Measurements from ENCODE around the gene MARCHF4.
A peak's percentile ranks its signal among the peaks of the same experiment; 100 is the strongest.
"Not testable (repeated sequence)": the region's sequence is repeated elsewhere in the genome, so short reads cannot be mapped to it uniquely, and the experiment has no call there.

The MARCHF4 gene

DNA sequence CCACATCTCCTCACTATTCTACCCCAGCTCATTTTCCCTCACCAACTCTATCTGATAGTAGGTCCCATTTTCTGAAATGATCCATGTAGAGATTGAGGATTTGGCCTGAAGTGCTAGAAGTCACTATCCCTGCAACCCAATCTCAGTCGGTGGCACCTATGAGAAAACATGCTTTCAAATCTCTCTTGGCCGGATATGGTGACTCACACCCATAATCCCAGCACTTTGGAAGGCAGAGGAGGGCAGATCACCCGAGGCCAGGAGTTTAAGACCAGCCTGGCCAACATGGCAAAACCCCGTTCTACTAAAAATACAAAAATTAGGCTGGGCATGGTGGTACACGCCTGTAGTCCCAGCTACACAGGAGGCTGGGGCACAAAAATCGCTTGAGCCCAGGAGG lies 19.1 kb upstream of the MARCHF4 start:
- no peak for DNase-seq

DNA sequence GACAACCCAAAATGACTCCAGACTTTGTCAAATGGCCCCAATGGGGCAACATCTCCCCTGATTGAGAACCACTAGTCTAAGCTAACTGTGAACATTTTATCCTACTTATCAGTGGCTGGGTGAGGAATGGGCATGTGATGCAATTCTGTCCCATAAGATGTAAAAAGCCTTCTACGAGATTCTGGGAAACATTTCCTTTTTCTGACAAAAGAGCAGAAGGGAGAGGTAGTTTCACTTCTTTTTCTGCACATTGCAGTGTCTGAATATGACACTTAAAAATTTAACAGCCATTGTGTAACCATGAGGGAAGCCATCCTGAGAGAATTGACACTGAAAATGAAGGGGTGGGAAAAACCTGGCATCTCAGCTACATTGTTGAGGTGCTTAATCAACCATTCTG lies 17.3 kb upstream of the MARCHF4 start:
- no peak for DNase-seq

DNA sequence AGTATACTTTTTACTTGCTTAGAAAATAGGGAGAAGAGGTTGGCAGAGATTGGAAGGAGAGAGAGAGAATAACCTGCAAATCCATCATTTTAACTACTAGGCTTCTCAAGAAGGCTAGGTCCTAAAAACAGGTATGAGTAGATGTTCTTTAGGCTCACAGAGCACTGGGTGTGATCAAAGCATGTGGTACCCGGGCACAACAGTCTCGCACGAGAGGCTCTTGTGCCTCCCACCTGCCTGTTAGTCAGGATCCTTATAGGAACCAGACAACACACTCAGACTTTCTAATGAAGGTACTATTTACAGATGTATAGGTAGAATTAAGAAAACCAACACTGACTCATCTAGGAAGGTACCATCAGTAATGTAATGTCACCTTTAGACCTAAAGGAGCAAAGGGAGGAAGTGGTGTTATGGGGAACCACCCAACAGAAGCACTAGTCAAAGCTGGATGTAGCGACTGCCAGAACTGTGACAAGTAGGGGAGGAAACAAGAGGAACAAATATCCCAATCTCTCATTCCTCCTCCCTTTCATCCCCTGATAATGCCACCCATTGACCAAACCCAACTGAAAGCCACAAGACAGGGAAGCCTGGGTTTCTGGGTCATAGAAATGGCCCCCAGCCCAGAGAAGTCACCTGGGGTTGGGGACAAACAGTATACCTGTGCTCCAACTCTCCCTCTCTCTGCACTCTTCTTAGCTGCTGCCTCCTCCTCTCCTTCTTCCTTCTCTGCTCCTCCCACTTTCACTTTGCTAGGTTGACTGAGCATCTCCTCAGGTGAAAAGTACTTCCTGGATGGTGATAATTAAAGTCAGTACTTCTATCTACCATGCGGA lies 16.0 kb upstream of the MARCHF4 start:
- peak in 1 of 5 donors; percentile 32 for DNase-seq

DNA sequence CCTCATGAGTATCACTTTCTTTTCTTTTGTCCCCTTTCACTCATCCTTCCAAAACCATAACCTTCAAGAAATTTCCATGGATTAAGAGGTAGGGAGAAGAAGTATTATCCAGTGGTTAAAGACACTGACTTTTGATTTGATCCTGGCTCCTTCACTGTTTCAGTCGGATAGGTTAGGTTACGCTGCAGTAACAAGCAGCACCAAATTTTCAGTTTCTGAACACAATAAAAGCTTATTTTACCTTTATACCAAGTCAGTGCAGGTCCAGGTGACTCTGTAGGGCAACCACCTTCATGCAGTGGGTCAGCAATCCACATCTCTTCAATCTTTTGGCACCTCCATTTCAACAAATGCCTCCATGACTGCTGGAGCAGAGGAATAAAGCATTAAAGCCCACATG lies 15.0 kb upstream of the MARCHF4 start:
- DNase-seq: no peak

DNA sequence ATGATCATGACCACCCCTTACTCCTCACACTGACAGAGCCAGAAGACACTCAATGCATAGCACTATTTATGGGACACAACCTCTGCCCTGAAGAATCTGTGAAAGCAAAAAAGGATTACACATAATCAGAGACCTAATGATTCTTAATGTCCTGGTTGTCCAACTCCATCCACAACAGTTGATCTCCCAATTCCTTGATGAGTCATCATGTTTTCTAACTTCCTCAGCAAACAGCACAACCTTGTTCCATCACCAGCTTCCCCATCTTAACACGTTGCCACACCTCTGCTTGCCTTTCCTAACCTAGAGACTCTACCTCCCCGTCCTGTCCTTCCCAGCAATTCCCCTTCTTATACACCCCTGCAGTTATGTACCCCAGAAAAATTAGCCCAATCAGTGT lies 13.2 kb upstream of the MARCHF4 start:
- DNase-seq: no peak

DNA sequence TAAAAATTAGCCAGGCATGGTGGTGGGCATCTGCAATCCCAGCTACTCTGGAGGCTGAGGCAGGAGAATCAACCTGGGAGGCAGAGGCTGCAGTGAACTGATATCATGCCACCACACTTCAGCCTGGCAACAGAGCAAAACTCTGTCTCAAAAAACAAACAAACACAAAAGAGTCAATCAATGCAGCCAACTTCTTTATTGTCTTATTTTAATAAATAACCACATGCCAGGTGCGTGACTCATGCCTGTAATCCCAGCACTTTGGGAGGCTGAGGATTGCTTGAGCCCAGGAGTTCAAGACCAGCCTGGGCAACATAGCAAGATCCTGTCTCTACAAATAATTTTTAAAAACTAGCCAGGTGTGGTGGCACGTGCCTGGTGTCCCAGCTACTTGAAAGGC lies 12.1 kb upstream of the MARCHF4 start:
- not testable (repeated sequence) for DNase-seq

DNA sequence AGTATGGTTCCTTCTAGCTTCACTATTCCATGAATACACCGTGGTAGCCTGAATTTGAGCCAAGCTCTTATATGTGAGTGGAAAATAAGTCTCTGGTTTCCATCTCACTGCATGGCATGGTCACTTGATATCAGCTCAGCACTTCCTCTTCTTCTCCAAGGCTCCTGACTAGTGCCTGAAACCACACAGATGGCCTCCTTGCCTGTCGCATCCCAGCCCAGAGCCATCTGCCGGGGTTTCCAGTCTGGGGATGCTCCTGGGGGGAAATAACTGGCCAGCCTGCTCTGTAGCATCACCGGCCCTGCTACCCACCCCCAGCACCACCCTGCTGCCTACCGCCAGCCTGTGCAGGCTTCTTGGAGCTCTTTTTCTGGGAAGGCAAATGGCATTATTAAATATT lies 7.7 kb upstream of the MARCHF4 start:
- DNase-seq: no peak

DNA sequence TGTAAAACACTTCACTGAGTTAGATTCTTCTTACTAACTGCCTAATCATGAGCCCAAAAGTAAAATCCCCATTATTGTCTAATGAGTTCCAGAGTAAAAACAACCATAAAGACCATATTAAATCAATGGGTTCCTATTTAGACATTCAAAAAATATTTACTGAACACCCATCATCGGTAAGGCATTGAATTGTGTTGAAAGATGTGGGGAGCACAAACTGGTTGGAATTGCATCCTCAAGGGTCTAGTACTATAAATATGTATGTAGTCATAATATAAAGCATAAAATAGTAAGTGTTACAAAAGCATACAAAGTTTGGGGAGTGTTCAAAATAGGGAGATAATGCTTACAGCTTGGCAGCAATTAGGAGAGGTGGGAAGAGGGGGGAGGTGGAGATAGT lies 3.0 kb upstream of the MARCHF4 start:
- no peak for DNase-seq

DNA sequence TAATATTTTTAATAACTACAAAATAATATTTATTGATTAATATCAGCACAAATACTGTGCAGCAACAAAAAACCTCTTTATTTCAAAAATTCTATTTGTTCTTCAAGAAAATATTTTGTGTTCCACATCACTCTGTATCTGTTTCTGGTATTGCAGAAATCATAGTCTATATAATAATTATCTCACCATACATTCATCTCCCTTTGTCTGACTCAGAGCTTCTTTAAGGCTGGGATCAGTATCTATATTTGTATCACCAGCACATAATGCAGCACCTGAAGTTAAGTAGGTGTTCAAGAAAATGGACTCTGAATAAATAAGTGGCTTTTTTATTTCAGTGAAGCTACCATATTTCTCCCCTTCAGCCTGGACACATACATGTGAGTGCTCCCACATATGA lies 1.6 kb upstream of the MARCHF4 start:
- DNase-seq: no peak

DNA sequence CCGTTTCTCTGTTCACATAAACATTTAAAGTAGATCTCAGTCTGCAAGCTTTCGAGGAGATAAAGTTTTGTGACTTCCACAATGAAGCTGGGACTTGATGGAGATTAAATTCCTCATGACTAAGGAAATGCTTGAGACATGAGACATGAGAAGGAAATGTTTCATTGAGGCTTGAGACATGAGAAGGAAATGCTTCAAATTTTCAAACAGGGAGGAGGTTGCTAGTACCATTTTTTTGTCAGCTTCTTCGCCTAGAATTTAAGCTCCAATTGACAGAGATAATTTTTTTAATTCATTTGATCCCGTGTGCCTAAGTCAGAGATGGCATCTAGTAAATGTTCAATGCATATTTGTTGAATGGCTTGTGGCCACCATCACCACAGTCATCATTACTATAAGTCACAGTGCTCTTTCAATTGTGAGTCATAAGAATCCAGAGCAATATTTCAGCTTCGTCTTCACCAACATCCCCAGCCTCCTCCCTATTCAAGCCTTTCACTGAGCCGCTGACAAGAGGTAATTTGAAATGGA lies 543 bp upstream of the MARCHF4 start:
- no peak for DNase-seq

DNA sequence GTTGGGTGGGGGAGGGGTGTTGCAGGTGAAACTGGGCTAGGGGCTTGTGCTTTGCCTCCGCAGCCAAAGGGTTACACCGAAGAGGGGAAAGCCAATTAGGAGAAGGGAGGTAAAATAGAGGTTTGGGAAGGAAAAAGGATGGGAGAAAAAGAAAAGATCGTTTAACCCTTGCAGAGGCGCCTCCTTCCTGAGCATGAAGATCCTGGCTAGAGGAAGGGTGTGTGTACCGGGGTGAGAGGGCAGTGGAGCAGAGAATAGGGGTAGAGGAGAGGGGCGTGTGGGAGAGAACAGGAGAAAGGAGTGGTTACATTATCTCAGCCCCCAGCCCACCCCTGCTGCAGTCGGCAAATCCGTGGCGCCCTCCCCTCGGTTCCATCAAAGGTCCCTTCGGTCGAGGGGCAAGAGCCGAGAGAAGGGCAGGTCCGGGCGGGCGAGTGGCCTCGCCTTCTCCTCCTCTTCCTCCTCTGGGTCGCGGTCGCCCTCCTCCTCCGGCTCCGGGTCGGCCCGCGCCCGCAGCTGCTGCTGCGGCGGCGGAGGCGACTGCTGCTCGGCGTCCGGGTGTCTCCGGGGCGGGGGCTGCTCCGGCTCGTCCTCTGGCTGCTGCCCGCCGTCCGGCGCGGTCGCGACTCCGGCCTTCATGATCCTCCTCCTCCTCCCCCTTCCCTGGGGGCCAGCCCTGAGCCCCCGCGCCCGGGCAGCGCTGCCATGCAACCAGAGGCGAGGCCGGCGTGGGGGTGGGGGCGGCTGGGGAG lies 1.1 kb downstream of the MARCHF4 start:
- DNase-seq: no peak

DNA sequence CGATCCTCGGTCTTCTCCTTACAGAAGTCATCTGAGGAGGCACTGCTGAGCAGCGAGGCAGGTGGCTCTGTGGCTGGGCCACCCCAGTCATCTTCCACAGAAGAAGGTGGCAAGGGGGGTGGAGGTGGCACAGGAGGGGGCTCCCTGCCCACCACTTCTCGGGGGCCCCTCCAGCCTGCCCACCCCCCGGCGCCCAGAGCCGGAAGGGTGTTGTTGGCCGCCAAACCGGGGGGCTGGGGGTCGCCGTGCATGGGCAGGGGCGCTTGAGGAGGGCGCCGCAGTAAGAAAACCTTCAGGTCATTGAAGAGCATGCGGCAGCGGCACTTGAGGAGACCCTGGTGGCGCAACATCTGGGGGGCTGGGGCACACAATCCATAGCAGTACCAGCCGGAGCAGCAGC lies 2.5 kb downstream of the MARCHF4 start:
- no peak for DNase-seq

DNA sequence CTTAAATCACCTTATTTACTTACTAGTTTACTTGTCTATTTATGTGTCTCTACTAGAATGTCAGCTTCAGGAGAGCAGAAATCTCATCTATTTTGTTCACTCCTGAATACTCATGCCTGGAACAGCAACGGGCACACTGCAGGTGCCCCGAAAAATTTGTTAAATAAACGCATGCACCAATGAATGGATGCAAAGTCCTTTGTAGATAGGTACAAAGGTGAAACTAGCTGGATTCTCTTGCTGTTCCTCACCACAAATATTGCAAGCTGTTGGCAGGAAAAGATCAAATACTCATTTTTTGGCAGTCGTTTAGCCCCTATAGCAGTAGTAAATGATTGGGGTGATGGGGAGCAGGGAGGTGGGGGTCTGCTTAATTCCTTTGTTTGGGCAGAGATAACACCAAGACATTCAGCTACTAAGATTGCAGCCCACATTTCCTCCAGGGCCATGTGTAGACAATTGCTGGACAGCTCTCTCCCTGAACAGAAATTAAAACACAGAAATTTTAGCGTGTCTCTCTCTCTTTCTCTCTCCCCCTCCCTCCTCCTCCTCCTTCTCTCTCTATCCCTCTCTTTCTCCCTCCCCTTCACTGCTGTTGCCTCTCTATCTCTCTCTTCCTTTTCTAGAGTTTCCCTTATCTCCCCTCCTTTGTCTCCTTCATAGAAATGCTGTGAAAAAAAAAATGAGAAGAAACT lies 5.4 kb downstream of the MARCHF4 start:
- no peak for DNase-seq

DNA sequence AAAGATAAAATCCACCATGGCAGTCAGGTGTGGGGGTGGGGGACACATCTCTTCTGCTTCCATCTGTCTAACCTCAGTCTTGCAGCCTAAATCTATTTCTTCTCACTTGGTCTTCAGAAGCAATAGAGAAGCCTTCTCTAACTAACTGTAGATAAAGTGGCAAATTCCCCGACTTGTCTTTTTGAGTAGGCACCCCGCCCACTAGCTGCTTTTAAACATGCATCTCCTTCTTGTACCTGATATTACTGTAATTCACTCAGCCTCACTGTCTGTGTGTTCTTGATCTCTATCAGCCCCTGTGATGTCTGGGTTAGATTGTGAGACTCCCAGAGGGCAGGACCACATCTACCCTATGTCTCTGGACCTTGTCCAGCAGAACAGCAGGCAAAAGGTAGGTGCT lies 6.8 kb downstream of the MARCHF4 start:
- DNase-seq: no peak

DNA sequence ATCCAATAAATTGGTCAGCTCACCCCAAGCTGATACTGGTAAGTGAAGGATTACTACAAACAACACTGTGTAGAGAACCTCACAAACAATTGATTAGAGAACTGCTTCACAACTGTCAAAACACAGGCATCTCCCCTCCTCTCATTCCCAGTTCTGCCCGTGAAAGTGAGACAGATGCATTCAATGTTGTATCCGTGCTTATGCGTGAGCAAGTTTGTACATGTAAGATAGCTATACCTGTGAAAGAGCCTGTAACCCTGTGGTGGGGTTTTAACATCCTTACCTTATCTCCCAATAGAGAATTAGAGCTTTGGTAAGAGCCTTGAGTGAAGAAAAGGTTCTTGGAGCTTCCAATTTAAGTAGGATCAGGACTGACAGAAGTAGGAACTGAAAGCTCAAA lies 9.1 kb downstream of the MARCHF4 start:
- DNase-seq: no peak

DNA sequence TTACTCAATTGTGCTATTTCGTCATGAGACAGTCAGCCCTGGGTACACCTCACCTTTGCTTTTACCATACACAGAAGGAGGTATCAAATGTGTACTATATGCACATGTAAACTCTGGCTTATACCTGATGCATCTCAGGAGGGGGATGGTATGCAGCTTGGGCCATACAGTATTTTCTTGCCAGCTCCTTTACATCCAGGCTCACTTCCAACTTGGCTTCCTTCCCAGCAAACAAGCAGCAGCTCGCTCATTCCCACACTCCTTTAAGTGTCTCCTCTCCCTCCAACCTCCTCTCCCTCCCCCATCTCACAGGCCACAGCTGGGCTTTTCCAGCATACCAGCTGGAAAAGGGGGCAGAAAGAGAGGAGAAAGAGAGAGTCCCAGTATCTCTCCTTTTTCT lies 9.6 kb downstream of the MARCHF4 start:
- no peak for DNase-seq

DNA sequence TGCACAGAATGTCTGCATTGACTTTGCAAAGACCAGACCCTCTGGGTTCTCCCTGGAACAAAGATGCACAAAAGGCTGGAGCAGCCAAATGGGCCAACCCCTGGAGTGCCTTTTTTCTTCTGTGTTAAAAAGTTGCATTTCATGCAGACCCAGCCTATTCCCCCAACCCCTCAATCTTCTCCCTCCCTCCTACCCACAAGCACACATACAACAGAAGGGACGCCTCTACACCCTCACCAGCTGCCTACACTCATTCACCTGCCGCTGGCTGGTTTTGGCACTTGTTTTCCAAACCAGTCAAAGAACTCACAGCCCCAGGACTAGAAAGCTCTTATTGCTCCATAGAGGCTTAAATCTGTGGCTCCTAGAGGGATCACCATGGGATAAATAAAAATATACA lies 16.6 kb downstream of the MARCHF4 start:
- DNase-seq: no peak

DNA sequence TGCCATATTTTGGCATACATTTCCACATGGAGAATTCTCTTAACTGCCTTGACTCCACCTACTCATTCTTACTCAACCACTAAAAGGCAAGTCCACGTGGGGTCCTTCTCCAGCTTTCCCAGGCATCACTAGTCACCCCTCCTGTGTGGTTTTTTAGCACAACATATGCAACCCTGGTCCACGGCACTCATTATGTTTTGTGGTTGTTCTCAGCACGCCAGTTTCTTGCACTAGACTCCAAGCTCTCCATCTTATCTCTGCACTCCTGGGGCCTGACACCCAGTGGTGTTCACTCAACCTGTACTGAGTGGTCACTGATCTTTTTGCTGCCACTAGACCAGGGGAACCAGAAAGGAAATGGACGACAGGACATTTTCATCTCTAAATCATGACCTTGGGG lies 18.0 kb downstream of the MARCHF4 start:
- DNase-seq: no peak

DNA sequence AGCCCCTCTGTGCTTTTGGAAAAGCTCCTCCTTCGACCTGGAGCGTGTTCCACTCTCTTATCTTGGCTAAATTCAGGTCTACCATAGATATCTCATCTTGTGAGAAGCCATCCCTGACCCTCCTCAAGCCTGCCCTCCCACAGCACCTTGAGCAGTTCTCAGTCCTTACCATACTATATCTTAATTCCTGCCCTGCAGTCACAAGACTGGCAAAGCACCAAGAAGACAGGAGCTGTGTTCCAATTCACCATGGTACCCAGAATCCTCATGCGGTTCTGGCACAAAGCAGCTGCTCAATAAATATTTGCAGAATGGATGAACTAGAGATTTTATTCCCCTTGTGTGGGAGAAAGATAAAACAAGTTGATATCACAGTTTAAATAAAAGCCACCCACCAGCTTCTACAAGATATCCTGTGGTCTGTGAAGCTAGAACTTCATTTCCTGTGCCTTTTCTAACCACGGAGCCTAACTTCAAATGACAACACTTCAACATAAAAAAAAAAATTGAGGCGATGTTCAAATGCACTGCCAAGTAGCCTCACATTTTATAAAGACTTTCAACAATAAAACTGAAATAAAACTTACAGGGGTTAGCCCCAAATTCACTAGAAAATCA lies 19.5 kb downstream of the MARCHF4 start:
- peak in 2 of 5 donors; percentile 13 to 44 for DNase-seq

DNA sequence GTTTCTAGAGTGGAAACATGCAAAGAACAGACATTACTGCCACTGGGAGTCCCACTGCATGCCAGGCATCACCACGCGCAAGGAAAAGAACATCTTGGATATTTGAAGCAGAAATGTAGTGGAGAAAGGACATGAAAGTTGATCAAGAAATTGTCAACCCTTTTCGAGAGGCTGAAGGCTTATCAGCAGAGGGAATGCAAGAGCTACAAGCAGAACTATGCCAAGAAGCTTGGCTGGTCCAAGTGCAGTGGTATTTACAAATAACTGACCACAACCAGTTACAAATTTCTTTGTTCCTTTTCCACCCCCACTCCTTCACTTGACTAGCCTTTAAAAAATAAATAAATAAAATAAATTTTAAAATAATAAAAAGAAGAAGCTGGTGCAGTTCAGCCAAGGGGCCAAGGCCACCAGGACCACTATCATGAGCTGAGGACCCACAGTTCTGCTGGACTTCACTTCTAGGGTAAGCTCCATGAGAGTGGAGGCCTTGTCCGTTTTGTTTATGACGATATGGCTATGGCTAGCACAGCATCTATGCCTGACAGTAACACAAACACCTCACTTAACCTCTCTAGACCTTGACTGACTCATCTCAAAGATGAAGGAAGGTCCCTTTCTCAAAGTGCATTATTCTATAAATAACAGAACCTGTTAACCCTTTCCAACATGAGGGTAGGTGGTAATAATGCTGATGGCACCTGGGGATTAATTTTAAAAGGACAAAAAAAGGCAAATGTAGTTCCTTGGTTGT lies 20.9 kb downstream of the MARCHF4 start:
- DNase-seq: no peak

DNA sequence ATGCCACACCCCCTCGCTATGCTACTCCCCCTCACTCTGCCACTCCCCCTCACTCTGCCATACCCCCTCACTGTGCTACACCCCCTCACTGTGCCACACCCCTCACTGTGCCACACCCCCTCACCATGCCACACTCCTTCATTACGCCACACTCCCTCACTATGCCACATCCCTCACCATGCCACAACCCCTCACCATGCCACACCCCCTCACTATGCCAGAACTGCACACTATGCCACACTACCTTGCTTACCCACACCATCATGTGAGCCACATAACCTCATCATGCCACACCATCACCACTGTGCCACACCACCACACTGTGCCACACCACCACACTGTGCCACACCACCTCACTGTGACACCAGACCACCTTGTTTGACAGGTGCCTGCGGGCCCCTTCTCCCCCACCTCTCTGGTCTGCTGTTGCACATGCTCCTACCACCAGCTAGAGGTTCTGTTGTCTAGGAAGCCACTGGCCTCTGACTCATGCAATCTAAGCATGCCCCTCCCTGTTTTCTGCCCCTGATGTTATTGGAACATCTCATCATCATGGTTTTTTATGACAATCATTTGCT lies 22.0 kb downstream of the MARCHF4 start:
- peak in 1 of 5 donors; percentile 11 for DNase-seq

DNA sequence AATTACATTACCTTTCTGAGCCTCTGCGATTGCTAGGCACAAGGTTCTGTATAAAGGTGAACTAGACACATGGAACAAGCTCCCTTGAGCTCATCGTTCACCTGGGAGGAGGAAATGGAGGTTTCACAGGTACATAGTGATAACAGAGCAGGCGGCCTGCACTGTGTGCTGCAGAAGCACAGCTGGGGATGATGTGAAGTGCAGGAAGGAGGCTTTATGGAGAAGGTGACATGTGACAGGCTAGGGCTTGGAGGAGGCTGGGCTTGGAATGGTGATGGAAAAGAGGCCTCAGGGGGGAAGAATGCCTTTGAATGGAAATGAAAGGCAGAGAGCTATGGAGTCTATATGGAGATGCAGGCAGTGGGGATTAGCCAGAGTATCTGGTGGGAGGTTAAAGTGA lies 22.9 kb downstream of the MARCHF4 start:
- no peak for DNase-seq

Data from T-helper 1 cell (primary cell).